ENCODE measurements around the gene AHNAK2. TPM values are rescaled to one million over a fixed set of nuclear protein-coding genes. Genes with fewer than 3 reads are reported as not detected.
A peak's percentile ranks its signal among the peaks of the same experiment; 100 is the strongest.

Gene AHNAK2
- total and polyA plus RNA-seq, 8 donors: 1.5 to 117 (median 13.5) TPM

DNA sequence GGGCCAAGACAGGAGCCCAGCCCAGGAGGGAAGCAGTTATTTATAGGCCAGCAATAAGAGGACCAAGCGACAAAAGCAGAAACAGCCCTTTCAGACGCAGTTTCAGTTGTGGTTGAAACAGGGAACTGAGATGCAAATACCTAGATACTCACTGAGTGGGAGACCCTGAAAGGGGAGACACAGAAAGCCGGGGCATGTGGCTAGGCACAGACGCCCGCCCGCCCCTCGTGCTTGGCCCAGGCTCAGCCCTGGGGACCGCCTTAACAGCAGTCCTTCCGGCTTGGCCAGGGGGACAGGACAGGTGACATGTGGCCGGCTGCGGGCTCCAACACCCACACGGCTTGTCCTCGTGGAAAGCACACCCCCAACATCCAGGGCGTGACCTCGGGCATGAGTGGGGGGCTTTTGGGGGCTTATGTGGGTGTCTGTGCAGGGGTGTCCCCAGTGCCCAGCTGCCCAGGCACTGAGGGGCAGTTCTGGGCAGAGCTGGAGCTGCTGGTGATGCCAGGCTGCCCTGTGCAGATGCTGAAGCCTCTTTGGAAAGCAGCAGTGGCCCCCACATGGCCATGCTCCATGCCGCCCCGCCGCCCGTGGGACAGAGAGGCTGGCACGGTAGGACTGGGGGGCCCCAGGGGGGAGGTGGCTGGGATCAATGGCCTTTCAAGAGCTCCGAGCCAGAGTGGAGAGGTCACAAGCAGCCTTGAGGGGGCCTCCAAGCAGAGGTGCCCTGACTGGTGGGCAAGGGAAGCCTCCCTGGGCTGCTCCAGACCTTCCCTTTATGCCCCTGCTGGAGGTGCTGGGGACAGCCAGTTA, 51.3 kb downstream of the AHNAK2 start:
- Histone ChIP-seq H3K4me1 (peaks cover under 1 to 13% (median 3%) of the 10 kb centered on the region in 4 donors), H3K27me3 (peaks cover 0 to 27% (median 0%) of the 10 kb centered on the region in 3 donors), H3K9me3 (peaks cover 0 to 7% (median 7%) of the 10 kb centered on the region in 4 donors), H3K27ac (no peak overlapping the region), H3K36me3 (no peaks in the 10 kb centered on the region), H3K4me3 (no peak overlapping the region)
- intact Hi-C loops (cut with DNase I; ENCODE audit: low total_unique reads): no loop called here
- no peak for TF ChIP-seq POLR2A (IDR thresholded peaks at IDR 0.05)
- TF ChIP-seq, protein P1, sequence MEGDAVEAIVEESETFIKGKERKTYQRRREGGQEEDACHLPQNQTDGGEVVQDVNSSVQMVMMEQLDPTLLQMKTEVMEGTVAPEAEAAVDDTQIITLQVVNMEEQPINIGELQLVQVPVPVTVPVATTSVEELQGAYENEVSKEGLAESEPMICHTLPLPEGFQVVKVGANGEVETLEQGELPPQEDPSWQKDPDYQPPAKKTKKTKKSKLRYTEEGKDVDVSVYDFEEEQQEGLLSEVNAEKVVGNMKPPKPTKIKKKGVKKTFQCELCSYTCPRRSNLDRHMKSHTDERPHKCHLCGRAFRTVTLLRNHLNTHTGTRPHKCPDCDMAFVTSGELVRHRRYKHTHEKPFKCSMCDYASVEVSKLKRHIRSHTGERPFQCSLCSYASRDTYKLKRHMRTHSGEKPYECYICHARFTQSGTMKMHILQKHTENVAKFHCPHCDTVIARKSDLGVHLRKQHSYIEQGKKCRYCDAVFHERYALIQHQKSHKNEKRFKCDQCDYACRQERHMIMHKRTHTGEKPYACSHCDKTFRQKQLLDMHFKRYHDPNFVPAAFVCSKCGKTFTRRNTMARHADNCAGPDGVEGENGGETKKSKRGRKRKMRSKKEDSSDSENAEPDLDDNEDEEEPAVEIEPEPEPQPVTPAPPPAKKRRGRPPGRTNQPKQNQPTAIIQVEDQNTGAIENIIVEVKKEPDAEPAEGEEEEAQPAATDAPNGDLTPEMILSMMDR (IDR thresholded peaks at IDR 0.05): no peak
- TF ChIP-seq EP300 (IDR thresholded peaks at IDR 0.05): no peak
- no peak for TF ChIP-seq POLR2AphosphoS5 (IDR thresholded peaks at IDR 0.05)
- 58 to 74% (median 72%) methylated on average over 9 to 21 of the region's 21 CpGs for WGBS, 5 donors
- DNase-seq: peak in 1 of 2 donors; percentile 35

DNA sequence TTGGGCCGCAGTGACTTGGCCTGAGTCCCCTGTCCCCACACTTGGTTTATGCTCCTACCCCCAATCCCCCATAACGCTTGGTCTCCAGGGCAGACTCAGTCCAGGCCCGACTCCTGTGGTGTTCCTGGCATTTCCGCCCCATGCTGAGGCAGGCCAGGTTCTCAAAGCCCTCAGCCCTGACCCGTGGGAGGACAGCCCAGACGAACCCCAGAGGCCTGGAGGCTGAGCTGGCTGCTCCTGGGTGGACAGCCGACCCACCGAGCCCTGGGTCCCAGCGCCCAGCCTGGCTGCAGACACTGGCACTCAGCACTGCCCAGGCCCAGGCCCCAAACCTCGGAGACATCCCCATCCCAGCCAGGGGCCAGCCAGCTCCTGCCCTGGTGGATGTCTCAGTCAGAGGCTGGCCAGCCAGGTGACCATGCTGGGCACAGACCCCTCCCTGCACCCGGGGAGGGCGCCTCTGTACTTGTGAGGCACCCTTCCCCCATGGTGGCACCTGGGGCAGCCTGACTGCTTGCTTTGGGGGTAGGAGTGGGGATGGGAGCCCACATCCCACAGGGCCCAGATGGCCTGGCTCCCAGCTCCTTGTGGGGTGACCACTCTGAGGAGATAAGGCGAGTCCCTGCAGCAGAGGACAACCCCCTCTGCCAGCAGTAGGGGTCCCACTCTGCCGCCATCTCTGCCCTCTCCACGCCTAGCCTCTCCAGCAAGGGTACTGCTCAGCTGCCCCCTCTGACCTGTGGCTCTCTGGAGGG, 52.1 kb downstream of the AHNAK2 start:
- Histone ChIP-seq H3K27ac (no peak overlapping the region), H3K27me3 (peaks cover 0 to 24% (median 0%) of the 10 kb centered on the region in 3 donors), H3K4me1 (peaks cover 0 to 10% (median 0%) of the 10 kb centered on the region in 4 donors), H3K36me3 (no peaks in the 10 kb centered on the region), H3K4me3 (no peak overlapping the region), H3K9me3 (peaks cover 0 to 7% (median 7%) of the 10 kb centered on the region in 4 donors)
- no peak for DNase-seq
- intact Hi-C loops (cut with DNase I; ENCODE audit: low total_unique reads): no loop called here
- WGBS, 5 donors: 67 to 83% (median 78%) methylated on average over 3 to 15 of the region's 15 CpGs
- TF ChIP-seq EP300 (IDR thresholded peaks at IDR 0.05) (no peak), POLR2A (IDR thresholded peaks at IDR 0.05) (no peak), POLR2AphosphoS5 (IDR thresholded peaks at IDR 0.05) (no peak)
- TF ChIP-seq, protein P1 (IDR thresholded peaks at IDR 0.05): no peak

DNA sequence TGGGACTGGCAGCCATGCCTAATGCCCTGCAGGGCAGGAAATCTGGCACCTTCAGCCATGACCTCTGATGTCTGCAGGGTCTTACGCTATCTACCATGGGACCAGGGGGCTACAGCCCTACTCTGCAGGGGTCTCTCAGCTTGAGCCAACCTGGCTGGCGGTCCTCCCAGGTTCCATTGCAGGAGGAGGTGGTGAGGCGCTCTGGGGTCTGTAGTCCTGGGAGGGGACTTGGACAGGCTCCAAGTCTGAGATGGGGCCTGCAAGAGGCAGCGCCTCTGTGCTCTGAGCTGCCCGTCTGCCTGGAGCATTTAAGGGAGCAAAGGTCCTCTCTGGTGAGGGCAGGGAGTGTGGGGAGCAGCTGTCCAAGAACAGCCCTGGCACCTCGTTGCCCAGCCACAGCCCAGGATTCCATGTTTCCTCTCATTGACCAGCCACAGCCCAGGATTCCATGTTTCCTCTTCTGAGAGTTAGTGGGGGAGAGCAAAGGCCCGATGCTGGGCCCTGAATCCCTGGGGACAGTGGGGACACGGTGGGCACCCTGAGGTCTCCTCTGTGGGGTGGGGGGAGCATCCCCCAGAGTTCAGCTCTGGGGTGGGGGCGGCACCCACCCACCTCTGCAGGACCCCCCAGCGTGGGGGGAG, 52.8 kb downstream of the AHNAK2 start:
- no peak overlapping the region for H3K27ac ChIP-seq
- no peak for TF ChIP-seq EP300 (IDR thresholded peaks at IDR 0.05)
- TF ChIP-seq POLR2AphosphoS5 (IDR thresholded peaks at IDR 0.05): no peak
- TF ChIP-seq POLR2A (IDR thresholded peaks at IDR 0.05): no peak
- TF ChIP-seq, protein P1 (IDR thresholded peaks at IDR 0.05): no peak
- H3K9me3 ChIP-seq: peaks cover 0 to 7% (median 7%) of the 10 kb centered on the region in 4 donors
- H3K27me3 ChIP-seq: peaks cover 0 to 24% (median 0%) of the 10 kb centered on the region in 3 donors
- H3K4me1 ChIP-seq: peaks cover 0 to 10% (median 0%) of the 10 kb centered on the region in 4 donors
- intact Hi-C loops (cut with DNase I; ENCODE audit: low total_unique reads): no loop called here
- DNase-seq: no peak
- no peaks in the 10 kb centered on the region for H3K36me3 ChIP-seq
- no peak overlapping the region for H3K4me3 ChIP-seq
- 65 to 100% (median 75%) methylated on average over 1 to 10 of the region's 10 CpGs for WGBS, 5 donors
